K562 (cell line): ENCODE data around the gene NR0B1.

ENCODE experiments used
- BHLHE40 ChIP-seq: IDR thresholded peaks from 2 replicates; pipeline ENCODE4 v1.6.1; 2011; ENCODE audit warnings: low read length, improper control_type of control experiment
- DNMT1 ChIP-seq: fragments of 450-650 bp; IDR thresholded peaks from 2 replicates; pipeline ENCODE4 v1.6.1; 2016; ENCODE audit warnings: antibody characterized with exemption, mild to moderate bottlenecking
- TEAD2 ChIP-seq: fragments of 450-650 bp; IDR thresholded peaks from 2 replicates; pipeline ENCODE4 v1.6.1; 2016; ENCODE audit warnings: missing genetic modification characterization, control low read depth, missing compliant biosample characterization
- TF ChIP-seq, protein P1 (sequence below), 3 experiments: IDR thresholded peaks in 2 of 3; conservative IDR thresholded peaks in 1 of 3; 2 replicates each; pipeline ENCODE4 v1.5.1; 2011 to 2012; ENCODE audit warnings: low read length in 3 of 3, mild to moderate bottlenecking in 3 of 3, control low read depth in 2 of 3, improper control_type of control experiment in 1 of 3, inconsistent platforms in 1 of 3, low read depth in 1 of 3, mixed read lengths in 1 of 3, moderate library complexity in 1 of 3; ENCODE audit not compliant: insufficient read depth in 2 of 3

DNA sequence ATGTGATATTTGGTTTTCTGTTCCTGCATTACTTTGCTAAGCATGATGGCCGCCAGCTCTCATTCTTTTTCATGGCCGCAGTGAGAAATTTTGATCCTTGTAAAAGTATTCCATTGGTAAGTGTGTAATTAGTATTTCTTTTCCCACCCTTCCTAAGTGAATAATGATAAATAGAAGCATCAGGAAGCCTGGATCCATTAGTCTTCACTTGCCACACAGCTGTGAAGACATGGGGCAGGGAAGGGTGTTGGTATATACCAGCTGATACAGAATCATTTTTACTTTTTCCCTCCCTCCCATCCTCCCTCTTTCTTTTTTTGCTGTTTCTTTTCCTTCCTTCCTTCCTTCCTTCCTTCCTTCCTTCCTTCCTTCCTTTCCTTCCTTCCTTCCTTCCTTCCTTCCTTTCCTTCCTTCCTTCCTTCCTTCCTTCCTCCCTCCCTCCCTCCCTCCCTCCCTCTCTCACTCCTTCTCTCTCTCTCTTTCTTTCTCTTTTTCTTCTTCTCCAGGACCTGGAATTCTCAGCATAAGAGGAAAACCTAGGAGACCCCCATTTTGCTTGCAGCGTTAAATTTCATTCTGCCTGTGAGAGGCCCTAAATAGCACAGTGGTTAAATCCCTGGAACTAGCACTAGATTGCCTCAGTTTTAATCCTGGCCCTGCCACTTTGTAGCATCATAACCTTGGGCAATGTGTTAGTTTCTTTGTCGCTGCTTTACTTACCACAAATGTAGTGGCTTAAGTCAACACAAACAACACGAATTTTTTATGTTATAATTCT, 1.4 kb upstream of the NR0B1 start:
- no peak for TF ChIP-seq BHLHE40
- no peak for TF ChIP-seq TEAD2 (tag)
- no peak for TF ChIP-seq DNMT1
- TF ChIP-seq, protein P1, sequence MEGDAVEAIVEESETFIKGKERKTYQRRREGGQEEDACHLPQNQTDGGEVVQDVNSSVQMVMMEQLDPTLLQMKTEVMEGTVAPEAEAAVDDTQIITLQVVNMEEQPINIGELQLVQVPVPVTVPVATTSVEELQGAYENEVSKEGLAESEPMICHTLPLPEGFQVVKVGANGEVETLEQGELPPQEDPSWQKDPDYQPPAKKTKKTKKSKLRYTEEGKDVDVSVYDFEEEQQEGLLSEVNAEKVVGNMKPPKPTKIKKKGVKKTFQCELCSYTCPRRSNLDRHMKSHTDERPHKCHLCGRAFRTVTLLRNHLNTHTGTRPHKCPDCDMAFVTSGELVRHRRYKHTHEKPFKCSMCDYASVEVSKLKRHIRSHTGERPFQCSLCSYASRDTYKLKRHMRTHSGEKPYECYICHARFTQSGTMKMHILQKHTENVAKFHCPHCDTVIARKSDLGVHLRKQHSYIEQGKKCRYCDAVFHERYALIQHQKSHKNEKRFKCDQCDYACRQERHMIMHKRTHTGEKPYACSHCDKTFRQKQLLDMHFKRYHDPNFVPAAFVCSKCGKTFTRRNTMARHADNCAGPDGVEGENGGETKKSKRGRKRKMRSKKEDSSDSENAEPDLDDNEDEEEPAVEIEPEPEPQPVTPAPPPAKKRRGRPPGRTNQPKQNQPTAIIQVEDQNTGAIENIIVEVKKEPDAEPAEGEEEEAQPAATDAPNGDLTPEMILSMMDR (IDR thresholded peaks at IDR 0.05 in 2 of 3, conservative IDR thresholded peaks at IDR 0.05 in 1 of 3; ENCODE audit: insufficient read depth in 2 of 3, low read depth in 1 of 3, low read length in 3 of 3) = no peak
